ENCODE data around the gene PFN3. TPM values are rescaled to one million over a fixed set of nuclear protein-coding genes. Genes with fewer than 3 reads are reported as not detected.
"Not testable (repeated sequence)": the region's sequence is repeated elsewhere in the genome, so short reads cannot be mapped to it uniquely, and the experiment has no call there.

The PFN3 gene
- polyA plus RNA-seq, 12 donors: not detected

- no peak for DNase-seq
Measured at GRCh38 chr5:177361418-177362291, 38.8 kb downstream of the PFN3 start.

- not testable (repeated sequence) for DNase-seq
Measured at GRCh38 chr5:177360740-177361139, 39.7 kb downstream of the PFN3 start.

GRCh38 chr5:177359860-177360259, 40.6 kb downstream of the PFN3 start:
- DNase-seq: no peak

- no peak for DNase-seq
Measured at GRCh38 chr5:177359451-177359851, 41.0 kb downstream of the PFN3 start.

GRCh38 chr5:177358370-177358819, 42.1 kb downstream of the PFN3 start:
- DNase-seq: no peak

- no peak for DNase-seq
Measured at GRCh38 chr5:177357459-177358351, 42.8 kb downstream of the PFN3 start, which contains the start of gene RGS14. Gene RGS14 (plus strand): TSS chr5:177357924. CDS start chr5:177358025, 101 bp downstream.

GRCh38 chr5:177357146-177357458, 43.4 kb downstream of the PFN3 start:
- no peak for DNase-seq

- no peak for DNase-seq
Measured at GRCh38 chr5:177356746-177357145, 43.7 kb downstream of the PFN3 start.

- DNase-seq: no peak
Measured at GRCh38 chr5:177355868-177356168, 44.6 kb downstream of the PFN3 start.

GRCh38 chr5:177355162-177355867, 45.1 kb downstream of the PFN3 start:
- no peak for DNase-seq

- no peak for DNase-seq
Measured at GRCh38 chr5:177354711-177355110, 45.8 kb downstream of the PFN3 start.

- no peak for DNase-seq
Measured at GRCh38 chr5:177354256-177354655, 46.2 kb downstream of the PFN3 start.

GRCh38 chr5:177353093-177353492, 47.4 kb downstream of the PFN3 start:
- DNase-seq: no peak

GRCh38 chr5:177351392-177352329, 48.8 kb downstream of the PFN3 start, which contains the start of gene LMAN2:
Gene LMAN2 (minus strand): TSS chr5:177351668. CDS start chr5:177351647, 21 bp downstream.
- peak; percentile 96 for DNase-seq

- DNase-seq: no peak
Measured at GRCh38 chr5:177350776-177351391, 49.6 kb downstream of the PFN3 start.

Other genes with a start within 250 kb of the PFN3 start
- 10 to 100 TPM in 11 of 12 donors, not detected in 1; 10.1 to 21.6 (median 19.8) TPM for gene RAB24, start 96.9 kb downstream of the PFN3 start, polyA plus RNA-seq (ENCODE audit: insufficient read length in 12 of 12)
- gene PRELID1, start 96.9 kb downstream of the PFN3 start, polyA plus RNA-seq (ENCODE audit: insufficient read length in 12 of 12): 100 to 1,000 TPM in 1 of 12 donors, 10 to 100 TPM in 10, not detected in 1; 59.2 to 113 (median 68.4) TPM
- gene MXD3, start 88.8 kb downstream of the PFN3 start, polyA plus RNA-seq (ENCODE audit: insufficient read length in 12 of 12): 10 to 100 TPM in 11 of 12 donors, not detected in 1; 11.4 to 46.8 (median 14.7) TPM
- 100 to 1,000 TPM in 1 of 12 donors, 10 to 100 TPM in 10, not detected in 1; 55.9 to 123 (median 66.8) TPM for gene LMAN2, start 49.0 kb downstream of the PFN3 start, polyA plus RNA-seq (ENCODE audit: insufficient read length in 12 of 12)
- gene RGS14, start 42.7 kb downstream of the PFN3 start, polyA plus RNA-seq (ENCODE audit: insufficient read length in 12 of 12): 10 to 100 TPM in 10 of 12 donors, 1 to 10 TPM in 1, not detected in 1; 8.2 to 23.6 (median 12.9) TPM
- gene SLC34A1, start 16.2 kb downstream of the PFN3 start, polyA plus RNA-seq (ENCODE audit: insufficient read length in 12 of 12): 1 to 10 TPM in 1 of 12 donors, under 1 TPM in 5, not detected in 6; 0.10 to 1.3 (median 0.14) TPM
- gene F12, start 8.9 kb upstream of the PFN3 start, polyA plus RNA-seq (ENCODE audit: insufficient read length in 12 of 12): 1 to 10 TPM in 2 of 12 donors, under 1 TPM in 8, not detected in 2; 0.23 to 1.8 (median 0.39) TPM
- 10 to 100 TPM in 11 of 12 donors, not detected in 1; 12.4 to 29.0 (median 16.2) TPM for gene GRK6, start 26.0 kb upstream of the PFN3 start, polyA plus RNA-seq (ENCODE audit: insufficient read length in 12 of 12)
- gene PRR7, start 46.2 kb upstream of the PFN3 start, polyA plus RNA-seq (ENCODE audit: insufficient read length in 12 of 12): 1 to 10 TPM in 2 of 12 donors, under 1 TPM in 8, not detected in 2; 0.15 to 2.5 (median 0.47) TPM
- 1,000 to 10,000 TPM in 1 of 12 donors, 100 to 1,000 TPM in 11; 174 to 1,003 (median 222) TPM for gene DBN1, start 73.0 kb upstream of the PFN3 start, polyA plus RNA-seq (ENCODE audit: insufficient read length in 12 of 12)
- gene PDLIM7, start 96.9 kb upstream of the PFN3 start, polyA plus RNA-seq (ENCODE audit: insufficient read length in 12 of 12): 100 to 1,000 TPM in 11 of 12 donors, not detected in 1; 121 to 338 (median 274) TPM
- gene DOK3, start 109.2 kb upstream of the PFN3 start, polyA plus RNA-seq (ENCODE audit: insufficient read length in 12 of 12): 10 to 100 TPM in 1 of 12 donors, 1 to 10 TPM in 9, not detected in 2; 4.5 to 14.6 (median 5.4) TPM
- 10 to 100 TPM in 11 of 12 donors, not detected in 1; 39.0 to 68.7 (median 47.5) TPM for gene DDX41, start 116.3 kb upstream of the PFN3 start, polyA plus RNA-seq (ENCODE audit: insufficient read length in 12 of 12)
- gene FAM193B, start 153.9 kb upstream of the PFN3 start, polyA plus RNA-seq (ENCODE audit: insufficient read length in 12 of 12): 100 to 1,000 TPM in 2 of 12 donors, 10 to 100 TPM in 9, not detected in 1; 38.3 to 121 (median 53.0) TPM
- gene TMED9, start 191.5 kb upstream of the PFN3 start, polyA plus RNA-seq (ENCODE audit: insufficient read length in 12 of 12): 100 to 1,000 TPM in 9 of 12 donors, 10 to 100 TPM in 2, not detected in 1; 86.0 to 166 (median 117) TPM
- gene B4GALT7, start 199.5 kb upstream of the PFN3 start, polyA plus RNA-seq (ENCODE audit: insufficient read length in 12 of 12): 10 to 100 TPM in 11 of 12 donors, not detected in 1; 15.0 to 21.3 (median 18.4) TPM